Measurements from ENCODE around the gene BUB1. TPM values are rescaled to one million over a fixed set of nuclear protein-coding genes. Genes with fewer than 3 reads are reported as not detected.

Gene BUB1
- total RNA-seq: 100 to 1,000 TPM; 102 to 111 TPM

GRCh38 chr2:110677530-110678456 is at the start of gene BUB1:
TSS of gene BUB1 (minus strand) at chr2:110678063. CDS start at chr2:110677995, 68 bp downstream.
- peaks cover 28% of the 10 kb centered on the region for H3K36me3 Mint-ChIP-seq (ENCODE audit: low read depth)
- H3K4me3 Mint-ChIP-seq: peak within 1 kb of the TSS; percentile 91
- POLR2A ChIA-PET: interaction anchor here (0.6 kb wide), 1 partner anchor 136 kb away, joined by 3 read pairs; no protein-coding TSS in a partner anchor
- intact Hi-C loops (cut with micrococcal nuclease): loop anchor here (5.0 kb wide), 1 partner anchor 70 kb away; no protein-coding TSS in a partner anchor
- CTCF ChIA-PET: interaction anchor here (1.5 to 4.2 kb wide), 2 partner anchors 71 to 77 kb away, joined by 5 to 25 read pairs; no protein-coding TSS in a partner anchor
- DNase-seq (peak; percentile 97), ATAC-seq (peak; percentile 96)
- peaks cover 25% of the 10 kb centered on the region for H3K4me1 Mint-ChIP-seq (ENCODE audit: low read depth)
- TF ChIP-seq, protein P1, sequence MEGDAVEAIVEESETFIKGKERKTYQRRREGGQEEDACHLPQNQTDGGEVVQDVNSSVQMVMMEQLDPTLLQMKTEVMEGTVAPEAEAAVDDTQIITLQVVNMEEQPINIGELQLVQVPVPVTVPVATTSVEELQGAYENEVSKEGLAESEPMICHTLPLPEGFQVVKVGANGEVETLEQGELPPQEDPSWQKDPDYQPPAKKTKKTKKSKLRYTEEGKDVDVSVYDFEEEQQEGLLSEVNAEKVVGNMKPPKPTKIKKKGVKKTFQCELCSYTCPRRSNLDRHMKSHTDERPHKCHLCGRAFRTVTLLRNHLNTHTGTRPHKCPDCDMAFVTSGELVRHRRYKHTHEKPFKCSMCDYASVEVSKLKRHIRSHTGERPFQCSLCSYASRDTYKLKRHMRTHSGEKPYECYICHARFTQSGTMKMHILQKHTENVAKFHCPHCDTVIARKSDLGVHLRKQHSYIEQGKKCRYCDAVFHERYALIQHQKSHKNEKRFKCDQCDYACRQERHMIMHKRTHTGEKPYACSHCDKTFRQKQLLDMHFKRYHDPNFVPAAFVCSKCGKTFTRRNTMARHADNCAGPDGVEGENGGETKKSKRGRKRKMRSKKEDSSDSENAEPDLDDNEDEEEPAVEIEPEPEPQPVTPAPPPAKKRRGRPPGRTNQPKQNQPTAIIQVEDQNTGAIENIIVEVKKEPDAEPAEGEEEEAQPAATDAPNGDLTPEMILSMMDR (IDR thresholded peaks at IDR 0.05): no peak
- H3K27ac Mint-ChIP-seq: peak within 1 kb of the TSS; percentile 95
- H3K9me3 Mint-ChIP-seq: no peaks in the 10 kb centered on the region
- H3K27me3 Mint-ChIP-seq: peaks cover 5% of the 10 kb centered on the region

- no peak for DNase-seq
- TF ChIP-seq, protein P1 (IDR thresholded peaks at IDR 0.05): no peak
- Mint-ChIP-seq H3K27ac (no peak overlapping the region), H3K4me1 (ENCODE audit: low read depth) (peaks cover 5% of the 10 kb centered on the region), H3K4me3 (no peak overlapping the region), H3K36me3 (ENCODE audit: low read depth) (no peaks in the 10 kb centered on the region), H3K27me3 (peaks cover 17% of the 10 kb centered on the region), H3K9me3 (no peaks in the 10 kb centered on the region)
- intact Hi-C loops (cut with micrococcal nuclease): no loop called here
- POLR2A ChIA-PET: interaction anchor here (0.6 kb wide), 1 partner anchor 648 kb away, joined by 3 read pairs; no protein-coding TSS in a partner anchor
- CTCF ChIA-PET: no interaction called here
- no peak for ATAC-seq
These were observed 48.4 kb upstream of the BUB1 start for GRCh38 chr2:110726285-110726684.

DNA sequence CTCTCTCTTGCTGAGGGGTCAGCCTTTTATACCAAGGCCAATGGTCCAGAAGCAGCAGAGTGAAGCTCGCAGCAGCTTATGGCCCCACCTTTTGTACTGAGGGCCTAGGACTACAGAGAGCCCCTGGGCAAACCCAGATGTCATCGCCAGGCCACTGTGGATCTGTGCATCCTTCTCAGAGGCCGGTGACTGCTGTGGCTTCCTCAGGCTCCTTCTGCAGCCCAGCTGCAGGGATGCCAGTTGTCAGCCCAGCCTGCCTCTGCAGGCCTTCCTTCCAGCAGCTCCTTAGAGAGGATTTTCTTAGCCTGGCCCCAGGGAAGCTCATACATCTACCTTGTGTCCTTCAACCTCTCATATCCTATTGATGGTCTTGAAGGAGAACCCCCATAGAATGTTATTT is 48.0 kb upstream of the BUB1 start:
- Mint-ChIP-seq H3K36me3 (ENCODE audit: low read depth) (no peaks in the 10 kb centered on the region), H3K4me1 (ENCODE audit: low read depth) (peaks cover 5% of the 10 kb centered on the region), H3K4me3 (no peak overlapping the region), H3K27ac (no peak overlapping the region), H3K27me3 (peaks cover 13% of the 10 kb centered on the region), H3K9me3 (no peaks in the 10 kb centered on the region)
- intact Hi-C loops (cut with micrococcal nuclease): no loop called here
- DNase-seq (no peak), ATAC-seq (no peak)
- CTCF ChIA-PET: no interaction called here
- TF ChIP-seq, protein P1 (IDR thresholded peaks at IDR 0.05): no peak
- POLR2A ChIA-PET: no interaction called here

- Mint-ChIP-seq H3K27me3 (peaks cover 11% of the 10 kb centered on the region), H3K4me3 (no peak overlapping the region), H3K36me3 (ENCODE audit: low read depth) (no peaks in the 10 kb centered on the region), H3K4me1 (ENCODE audit: low read depth) (peaks cover 5% of the 10 kb centered on the region), H3K27ac (no peak overlapping the region), H3K9me3 (no peaks in the 10 kb centered on the region)
- ATAC-seq: no peak
- ChIA-PET CTCF (no interaction called here), POLR2A (no interaction called here)
- no peak for DNase-seq
- intact Hi-C loops (cut with micrococcal nuclease): no loop called here
- TF ChIP-seq, protein P1 (IDR thresholded peaks at IDR 0.05): no peak
These were observed 47.5 kb upstream of the BUB1 start for GRCh38 chr2:110725370-110725769.

GRCh38 chr2:110724820-110725219 is 47.0 kb upstream of the BUB1 start:
- H3K27me3 Mint-ChIP-seq: peaks cover 12% of the 10 kb centered on the region
- H3K36me3 Mint-ChIP-seq (ENCODE audit: low read depth): no peaks in the 10 kb centered on the region
- no peak overlapping the region for H3K4me3 Mint-ChIP-seq
- no peak overlapping the region for H3K27ac Mint-ChIP-seq
- ChIA-PET POLR2A (no interaction called here), CTCF (no interaction called here)
- TF ChIP-seq, protein P1 (IDR thresholded peaks at IDR 0.05): no peak
- H3K9me3 Mint-ChIP-seq: no peaks in the 10 kb centered on the region
- H3K4me1 Mint-ChIP-seq (ENCODE audit: low read depth): peaks cover 5% of the 10 kb centered on the region
- ATAC-seq: no peak
- no peak for DNase-seq
- intact Hi-C loops (cut with micrococcal nuclease): no loop called here

Data from activated CD8-positive, alpha-beta T cell treated with anti-CD3 and anti-CD28 coated beads for 36 hours (primary cell).